WTC11 (cell line): ENCODE measurements around the gene RNU1-2. TPM values are rescaled to one million over a fixed set of nuclear protein-coding genes. Genes with fewer than 3 reads are reported as not detected.
"Not testable (repeated sequence)": the region's sequence is repeated elsewhere in the genome, so short reads cannot be mapped to it uniquely, and the experiment has no call there.

Experiments used
- ATAC-seq: fragments of 200-7000 bp; cut with Tn5 transposase; 2 replicates; pipeline ENCODE4 v1.10.0; 2021; ENCODE audit warnings: mild to moderate bottlenecking, moderate library complexity
- CTCF ChIA-PET: fragments of 300-600 bp; sonication (Branson Sonifier 250); formaldehyde crosslinking; loops from one replicate; lab custom pipeline; 2021; ENCODE audit warnings: antibody characterized with exemption; lab: Charles Lee
- POLR2A ChIA-PET: fragments of 350-600 bp; sonication (Branson Sonifier 250); formaldehyde crosslinking; loops from one replicate; lab custom pipeline; 2021; ENCODE audit warnings: antibody characterized with exemption; lab: Charles Lee
- DNase-seq: peaks from one replicate; pipeline ENCODE4 v3.0.0; 2021; ENCODE audit warnings: low spot score
- H3K27ac Mint-ChIP-seq: 2 replicates; pipeline ENCODE4 v1.8.0; 2021; ENCODE audit warnings: mixed read lengths
- H3K27me3 Mint-ChIP-seq: 2 replicates; pipeline ENCODE4 v1.8.0; 2021; ENCODE audit warnings: low read depth, mild to moderate bottlenecking, moderate library complexity, mixed read lengths
- H3K36me3 Mint-ChIP-seq: 2 replicates; pipeline ENCODE4 v1.8.0; 2021; ENCODE audit warnings: mixed read lengths
- H3K4me1 Mint-ChIP-seq: 2 replicates; pipeline ENCODE4 v1.8.0; 2022; ENCODE audit warnings: mixed read lengths
- H3K4me3 Mint-ChIP-seq: 2 replicates; pipeline ENCODE4 v1.8.0; 2021; ENCODE audit warnings: mild to moderate bottlenecking, moderate library complexity, mixed read lengths
- H3K9me3 Mint-ChIP-seq: 2 replicates; pipeline ENCODE4 v1.8.0; 2021; ENCODE audit warnings: mixed read lengths
- ATF3 ChIP-seq: sonication (generic); formaldehyde crosslinking; conservative IDR thresholded peaks from 2 replicates; pipeline ENCODE4 v1.8.1; 2022; ENCODE audit warnings: mild to moderate bottlenecking, missing genetic modification reagents
- ATF6 ChIP-seq: sonication (generic); formaldehyde crosslinking; IDR thresholded peaks from 2 replicates; pipeline ENCODE4 v1.8.1; 2023; ENCODE audit warnings: mild to moderate bottlenecking, missing genetic modification reagents
- ELF4 ChIP-seq: sonication (generic); formaldehyde crosslinking; IDR thresholded peaks from 2 replicates; pipeline ENCODE4 v1.8.1; 2022; ENCODE audit warnings: low read depth, mild to moderate bottlenecking, moderate library complexity, missing genetic modification reagents
- ESRRA ChIP-seq: sonication (generic); formaldehyde crosslinking; IDR thresholded peaks from 2 replicates; pipeline ENCODE4 v1.8.1; 2022; ENCODE audit warnings: mild to moderate bottlenecking, missing genetic modification reagents, borderline replicate concordance
- FOXJ3 ChIP-seq: sonication (generic); formaldehyde crosslinking; IDR thresholded peaks from 2 replicates; pipeline ENCODE4 v1.9.0; 2021; ENCODE audit warnings: missing genetic modification reagents, mild to moderate bottlenecking, borderline replicate concordance
- FOXP1 ChIP-seq: sonication (generic); formaldehyde crosslinking; IDR thresholded peaks from 2 replicates; pipeline ENCODE4 v1.8.0; 2022; ENCODE audit warnings: missing genetic modification reagents, mild to moderate bottlenecking, moderate library complexity, borderline replicate concordance
- GABPB1 ChIP-seq: sonication (generic); formaldehyde crosslinking; IDR thresholded peaks from 2 replicates; pipeline ENCODE4 v1.8.1; 2023; ENCODE audit warnings: mild to moderate bottlenecking, missing genetic modification reagents
- KAT7 ChIP-seq: sonication (generic); formaldehyde crosslinking; IDR thresholded peaks from 2 replicates; pipeline ENCODE4 v1.8.1; 2023; ENCODE audit warnings: missing genetic modification reagents, mild to moderate bottlenecking, borderline replicate concordance
- MXD4 ChIP-seq: fragments of 250-450 bp; sonication (Bioruptor Pico); IDR thresholded peaks from 2 replicates; pipeline ENCODE4 v1.8.0; 2021; ENCODE audit warnings: mild to moderate bottlenecking, moderate library complexity, borderline replicate concordance
- NFE2L1 ChIP-seq: sonication (generic); formaldehyde crosslinking; IDR thresholded peaks from 2 replicates; pipeline ENCODE4 v1.8.1; 2023; ENCODE audit warnings: missing genetic modification reagents
- NR1H2 ChIP-seq: sonication (generic); formaldehyde crosslinking; IDR thresholded peaks from 2 replicates; pipeline ENCODE4 v1.9.0; 2021; ENCODE audit warnings: mild to moderate bottlenecking, moderate library complexity, missing genetic modification reagents
- NR2C2 ChIP-seq: sonication (generic); formaldehyde crosslinking; IDR thresholded peaks from 2 replicates; pipeline ENCODE4 v1.8.0; 2022; ENCODE audit warnings: mild to moderate bottlenecking, missing genetic modification reagents
- RORB ChIP-seq: fragments of 250-450 bp; sonication (Bioruptor Pico); IDR thresholded peaks from 2 replicates; pipeline ENCODE4 v1.9.0; 2021; ENCODE audit warnings: mild to moderate bottlenecking
- SMAD3 ChIP-seq: sonication (generic); formaldehyde crosslinking; IDR thresholded peaks from 2 replicates; pipeline ENCODE4 v1.8.0; 2022; ENCODE audit warnings: missing genetic modification reagents, mild to moderate bottlenecking, borderline replicate concordance
- SMAD4 ChIP-seq: sonication (generic); formaldehyde crosslinking; IDR thresholded peaks from 2 replicates; pipeline ENCODE4 v1.8.0; 2022; ENCODE audit warnings: mild to moderate bottlenecking, missing genetic modification reagents
- TP53 ChIP-seq: sonication (generic); formaldehyde crosslinking; IDR thresholded peaks from 2 replicates; pipeline ENCODE4 v1.8.1; 2023; ENCODE audit warnings: mild to moderate bottlenecking, missing genetic modification reagents
- ZNF121 ChIP-seq: sonication (generic); formaldehyde crosslinking; IDR thresholded peaks from 2 replicates; pipeline ENCODE4 v1.8.0; 2023; ENCODE audit warnings: missing genetic modification reagents
- ZNF232 ChIP-seq: sonication (generic); formaldehyde crosslinking; IDR thresholded peaks from 2 replicates; pipeline ENCODE4 v1.8.0; 2022; ENCODE audit warnings: mild to moderate bottlenecking, missing genetic modification reagents
- ZNF396 ChIP-seq: fragments of 250-450 bp; sonication (Bioruptor Pico); IDR thresholded peaks from 2 replicates; pipeline ENCODE4 v1.8.0; 2021; ENCODE audit warnings: mild to moderate bottlenecking, moderate library complexity, borderline replicate concordance
- ZNF425 ChIP-seq: fragments of 250-450 bp; sonication (Bioruptor Pico); conservative IDR thresholded peaks from 2 replicates; pipeline ENCODE4 v1.9.0; 2021; ENCODE audit warnings: mild to moderate bottlenecking
- total RNA-seq: library from RNA; stranded (reverse); gene quantifications from 3 replicates; pipeline ENCODE4 v1.2.3, GENCODE V29; 2021
- TF ChIP-seq, protein P1 (sequence below): sonication (generic); formaldehyde crosslinking; IDR thresholded peaks from 2 replicates; pipeline ENCODE4 v1.8.1; 2022; ENCODE audit warnings: low read depth, mild to moderate bottlenecking, moderate library complexity, missing genetic modification reagents, borderline replicate concordance
- TF ChIP-seq, protein P2 (sequence below): sonication (generic); formaldehyde crosslinking; IDR thresholded peaks from 2 replicates; pipeline ENCODE4 v1.8.0; 2022; ENCODE audit warnings: mild to moderate bottlenecking, missing genetic modification reagents
- TF ChIP-seq, protein P3 (sequence below): sonication (generic); formaldehyde crosslinking; IDR thresholded peaks from 2 replicates; pipeline ENCODE4 v1.8.1; 2022; ENCODE audit warnings: low read depth, missing genetic modification reagents, borderline replicate concordance

RNU1-2 gene
- total RNA-seq, 1 experiment from 2014 or later, result 1,197 TPM

- TF ChIP-seq ZNF121 (CRISPR knock-in tag), result no peak
- TF ChIP-seq ZNF425 (CRISPR knock-in tag), result no peak
- TF ChIP-seq TP53 (CRISPR knock-in tag), result no peak
- no peak for TF ChIP-seq ATF3 (CRISPR knock-in tag)
- TF ChIP-seq, protein P1, sequence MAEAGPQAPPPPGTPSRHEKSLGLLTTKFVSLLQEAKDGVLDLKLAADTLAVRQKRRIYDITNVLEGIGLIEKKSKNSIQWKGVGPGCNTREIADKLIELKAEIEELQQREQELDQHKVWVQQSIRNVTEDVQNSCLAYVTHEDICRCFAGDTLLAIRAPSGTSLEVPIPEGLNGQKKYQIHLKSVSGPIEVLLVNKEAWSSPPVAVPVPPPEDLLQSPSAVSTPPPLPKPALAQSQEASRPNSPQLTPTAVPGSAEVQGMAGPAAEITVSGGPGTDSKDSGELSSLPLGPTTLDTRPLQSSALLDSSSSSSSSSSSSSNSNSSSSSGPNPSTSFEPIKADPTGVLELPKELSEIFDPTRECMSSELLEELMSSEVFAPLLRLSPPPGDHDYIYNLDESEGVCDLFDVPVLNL (CRISPR knock-in tag), result no peak
- TF ChIP-seq, all 79 proteins: peak for 0
- H3K36me3 Mint-ChIP-seq, result no peaks in the 10 kb centered on the region
- ChIA-PET CTCF (no interaction called here), POLR2A (no interaction called here)
- ATAC-seq (no peak), DNase-seq (no peak)
- no peak overlapping the region for H3K4me3 Mint-ChIP-seq
- no peaks in the 10 kb centered on the region for H3K27me3 Mint-ChIP-seq
- no peaks in the 10 kb centered on the region for H3K9me3 Mint-ChIP-seq
- H3K4me1 Mint-ChIP-seq, result peaks cover 31% of the 10 kb centered on the region
- H3K27ac Mint-ChIP-seq, result peak overlapping the region; percentile 61; the same call in 1 of the 2 replicates
These were observed 5.0 kb downstream of the RNU1-2 start for GRCh38 chr1:16900751-16901150.

GRCh38 chr1:16901371-16901770 is 5.6 kb downstream of the RNU1-2 start:
- DNase-seq, H3K4me3 Mint-ChIP-seq, H3K27me3 Mint-ChIP-seq, POLR2A ChIA-PET, ATAC-seq, H3K9me3 Mint-ChIP-seq, H3K36me3 Mint-ChIP-seq, H3K27ac Mint-ChIP-seq: not testable (repeated sequence)
- CTCF ChIA-PET, result interaction anchor here (1.7 kb wide), 1 partner anchor 12 kb away, joined by 4 read pairs; no protein-coding TSS in a partner anchor
- H3K4me1 Mint-ChIP-seq, result peaks cover 31% of the 10 kb centered on the region

DNA sequence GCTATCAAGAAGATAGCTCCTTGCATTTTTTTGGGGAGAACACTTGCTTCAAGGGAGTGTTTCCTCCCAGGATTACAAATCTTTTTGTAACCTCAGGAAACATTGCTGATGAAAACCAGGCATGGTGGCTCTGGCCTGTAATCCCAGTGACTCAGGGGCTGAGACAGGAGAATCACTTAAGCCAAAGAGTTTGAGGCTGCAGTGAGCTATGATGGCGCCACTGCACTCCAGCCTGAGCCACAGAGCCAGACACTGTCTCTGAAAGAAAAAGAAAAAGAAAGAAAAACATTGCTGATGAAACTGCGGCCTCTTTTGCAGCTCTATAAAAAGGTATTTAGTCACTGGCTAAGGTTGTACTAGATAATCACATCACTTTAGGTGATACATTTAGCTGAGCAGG is 7.3 kb downstream of the RNU1-2 start:
- peaks cover 16% of the 10 kb centered on the region for H3K4me1 Mint-ChIP-seq
- no peak for ATAC-seq
- H3K9me3 Mint-ChIP-seq, result no peaks in the 10 kb centered on the region
- H3K4me3 Mint-ChIP-seq, result no peak overlapping the region
- peaks cover 9% of the 10 kb centered on the region for H3K36me3 Mint-ChIP-seq
- POLR2A ChIA-PET, result interaction anchor here (2.3 kb wide), 1 partner anchor 14 kb away, joined by 6 read pairs; no protein-coding TSS in a partner anchor
- no peak overlapping the region; the same call in 1 of the 2 replicates for H3K27ac Mint-ChIP-seq
- DNase-seq, result no peak
- TF ChIP-seq GABPB1 (CRISPR knock-in tag) (no peak), ATF6 (no peak), ZNF396 (CRISPR knock-in tag) (no peak), MXD4 (CRISPR knock-in tag) (no peak), FOXJ3 (CRISPR knock-in tag) (no peak), KAT7 (no peak), ESRRA (CRISPR knock-in tag) (no peak), NFE2L1 (CRISPR knock-in tag) (no peak), NR2C2 (CRISPR knock-in tag) (no peak), RORB (CRISPR knock-in tag) (no peak), ELF4 (CRISPR knock-in tag) (no peak), SMAD4 (CRISPR knock-in tag) (no peak), ATF3 (CRISPR knock-in tag) (no peak), ZNF232 (CRISPR knock-in tag) (no peak), FOXP1 (CRISPR knock-in tag) (no peak), NR1H2 (CRISPR knock-in tag) (no peak), SMAD3 (CRISPR knock-in tag) (no peak)
- TF ChIP-seq, protein P2, sequence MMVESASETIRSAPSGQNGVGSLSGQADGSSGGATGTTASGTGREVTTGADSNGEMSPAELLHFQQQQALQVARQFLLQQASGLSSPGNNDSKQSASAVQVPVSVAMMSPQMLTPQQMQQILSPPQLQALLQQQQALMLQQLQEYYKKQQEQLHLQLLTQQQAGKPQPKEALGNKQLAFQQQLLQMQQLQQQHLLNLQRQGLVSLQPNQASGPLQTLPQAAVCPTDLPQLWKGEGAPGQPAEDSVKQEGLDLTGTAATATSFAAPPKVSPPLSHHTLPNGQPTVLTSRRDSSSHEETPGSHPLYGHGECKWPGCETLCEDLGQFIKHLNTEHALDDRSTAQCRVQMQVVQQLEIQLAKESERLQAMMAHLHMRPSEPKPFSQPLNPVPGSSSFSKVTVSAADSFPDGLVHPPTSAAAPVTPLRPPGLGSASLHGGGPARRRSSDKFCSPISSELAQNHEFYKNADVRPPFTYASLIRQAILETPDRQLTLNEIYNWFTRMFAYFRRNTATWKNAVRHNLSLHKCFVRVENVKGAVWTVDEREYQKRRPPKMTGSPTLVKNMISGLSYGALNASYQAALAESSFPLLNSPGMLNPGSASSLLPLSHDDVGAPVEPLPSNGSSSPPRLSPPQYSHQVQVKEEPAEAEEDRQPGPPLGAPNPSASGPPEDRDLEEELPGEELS (CRISPR knock-in tag), result no peak
- TF ChIP-seq, protein P3, sequence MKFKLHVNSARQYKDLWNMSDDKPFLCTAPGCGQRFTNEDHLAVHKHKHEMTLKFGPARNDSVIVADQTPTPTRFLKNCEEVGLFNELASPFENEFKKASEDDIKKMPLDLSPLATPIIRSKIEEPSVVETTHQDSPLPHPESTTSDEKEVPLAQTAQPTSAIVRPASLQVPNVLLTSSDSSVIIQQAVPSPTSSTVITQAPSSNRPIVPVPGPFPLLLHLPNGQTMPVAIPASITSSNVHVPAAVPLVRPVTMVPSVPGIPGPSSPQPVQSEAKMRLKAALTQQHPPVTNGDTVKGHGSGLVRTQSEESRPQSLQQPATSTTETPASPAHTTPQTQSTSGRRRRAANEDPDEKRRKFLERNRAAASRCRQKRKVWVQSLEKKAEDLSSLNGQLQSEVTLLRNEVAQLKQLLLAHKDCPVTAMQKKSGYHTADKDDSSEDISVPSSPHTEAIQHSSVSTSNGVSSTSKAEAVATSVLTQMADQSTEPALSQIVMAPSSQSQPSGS (CRISPR knock-in tag), result no peak
- TF ChIP-seq, all 79 proteins: peak for 0
- no peaks in the 10 kb centered on the region for H3K27me3 Mint-ChIP-seq
- CTCF ChIA-PET, result interaction anchor here (0.5 to 1.7 kb wide), 3 partner anchors 14 to 196 kb away, joined by 4 read pairs; no protein-coding TSS in a partner anchor
